Progenitor cell of endocrine pancreas (in vitro differentiated cells): ENCODE measurements around the gene TDRD15. TPM values are rescaled to one million over a fixed set of nuclear protein-coding genes. Genes with fewer than 3 reads are reported as not detected.

Experiments
- DNase-seq: peaks from one replicate; pipeline ENCODE4 v3.0.0; 2021; ENCODE audit warnings: low spot score; ENCODE audit not compliant: unreplicated experiment
- H3K27ac Mint-ChIP-seq: 2 replicates; pipeline ENCODE4 v1.8.0; 2021; ENCODE audit warnings: mild to moderate bottlenecking, moderate library complexity, mixed read lengths
- H3K27me3 Mint-ChIP-seq: 2 replicates; pipeline ENCODE4 v1.8.0; 2021; ENCODE audit warnings: mixed read lengths
- H3K36me3 Mint-ChIP-seq: 2 replicates; pipeline ENCODE4 v1.8.0; 2022; ENCODE audit warnings: mixed read lengths; ENCODE audit not compliant: insufficient read depth
- H3K4me1 Mint-ChIP-seq: 2 replicates; pipeline ENCODE4 v1.8.0; 2021; ENCODE audit warnings: low read depth, mixed read lengths
- H3K4me3 Mint-ChIP-seq: 2 replicates; pipeline ENCODE4 v1.8.0; 2021; ENCODE audit warnings: low read depth, mild to moderate bottlenecking, moderate library complexity, mixed read lengths
- H3K9me3 Mint-ChIP-seq: 2 replicates; pipeline ENCODE4 v1.8.0; 2021; ENCODE audit warnings: low read depth, mixed read lengths
- total RNA-seq: library from RNA; stranded (reverse); gene quantifications from 2 replicates; pipeline ENCODE4 v1.2.1, GENCODE V29; 2021
- TF ChIP-seq, protein P1 (sequence below): fragments of 200-600 bp; sonication (generic); IDR thresholded peaks from one replicate; pipeline ENCODE4 v1.5.0; 2021; ENCODE audit warnings: antibody characterized with exemption, mild to moderate bottlenecking; ENCODE audit not compliant: unreplicated experiment

TDRD15 gene
- total RNA-seq, 1 donor from 2014 or later, result not detected

DNA sequence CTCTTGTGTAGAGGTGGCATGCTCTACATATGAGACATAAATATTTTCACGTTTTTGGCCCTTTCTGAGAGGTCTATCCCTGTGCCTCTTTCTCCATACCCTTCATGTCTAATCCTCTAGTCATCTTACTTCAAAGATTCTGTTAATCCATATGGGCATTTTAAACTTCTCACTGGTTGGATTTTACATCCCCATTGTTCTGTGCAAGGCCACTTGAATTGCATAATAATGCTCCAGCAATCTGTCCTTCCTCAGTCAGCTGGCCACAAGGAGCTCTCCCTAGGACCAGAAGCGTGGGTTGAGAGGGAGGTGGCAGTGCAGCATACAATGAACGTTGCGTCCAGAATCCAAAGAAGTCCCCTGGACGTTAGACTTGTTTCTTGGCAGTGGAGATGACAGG lies 58.2 kb downstream of the TDRD15 start:
- Mint-ChIP-seq H3K27me3 (no peaks in the 10 kb centered on the region), H3K36me3 (peaks cover 1% of the 10 kb centered on the region), H3K27ac (no peak overlapping the region), H3K4me3 (no peak overlapping the region), H3K4me1 (peaks cover 2% of the 10 kb centered on the region), H3K9me3 (peaks cover 2% of the 10 kb centered on the region)
- no peak for DNase-seq
- TF ChIP-seq, protein P1, sequence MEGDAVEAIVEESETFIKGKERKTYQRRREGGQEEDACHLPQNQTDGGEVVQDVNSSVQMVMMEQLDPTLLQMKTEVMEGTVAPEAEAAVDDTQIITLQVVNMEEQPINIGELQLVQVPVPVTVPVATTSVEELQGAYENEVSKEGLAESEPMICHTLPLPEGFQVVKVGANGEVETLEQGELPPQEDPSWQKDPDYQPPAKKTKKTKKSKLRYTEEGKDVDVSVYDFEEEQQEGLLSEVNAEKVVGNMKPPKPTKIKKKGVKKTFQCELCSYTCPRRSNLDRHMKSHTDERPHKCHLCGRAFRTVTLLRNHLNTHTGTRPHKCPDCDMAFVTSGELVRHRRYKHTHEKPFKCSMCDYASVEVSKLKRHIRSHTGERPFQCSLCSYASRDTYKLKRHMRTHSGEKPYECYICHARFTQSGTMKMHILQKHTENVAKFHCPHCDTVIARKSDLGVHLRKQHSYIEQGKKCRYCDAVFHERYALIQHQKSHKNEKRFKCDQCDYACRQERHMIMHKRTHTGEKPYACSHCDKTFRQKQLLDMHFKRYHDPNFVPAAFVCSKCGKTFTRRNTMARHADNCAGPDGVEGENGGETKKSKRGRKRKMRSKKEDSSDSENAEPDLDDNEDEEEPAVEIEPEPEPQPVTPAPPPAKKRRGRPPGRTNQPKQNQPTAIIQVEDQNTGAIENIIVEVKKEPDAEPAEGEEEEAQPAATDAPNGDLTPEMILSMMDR, result no peak

DNA sequence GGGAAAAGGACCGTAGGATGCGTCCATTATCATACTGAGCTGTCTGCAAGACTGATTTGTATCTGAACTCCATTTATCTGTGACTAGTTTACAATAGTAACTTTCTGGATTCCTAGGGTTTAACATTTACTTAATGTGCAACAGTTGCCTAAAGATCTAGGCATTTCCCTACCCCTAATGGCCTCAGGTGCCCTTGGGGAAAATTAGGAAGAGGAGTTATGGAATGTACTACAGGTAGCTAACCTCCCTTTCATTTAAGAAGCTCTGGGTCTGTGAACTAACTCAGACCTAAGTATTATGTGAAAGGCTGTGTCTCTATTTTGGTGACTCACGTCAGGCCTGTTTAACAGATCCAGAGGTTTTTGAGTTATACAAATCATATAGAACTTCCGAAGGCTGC lies 59.5 kb downstream of the TDRD15 start:
- Mint-ChIP-seq H3K4me3 (no peak overlapping the region), H3K4me1 (no peaks in the 10 kb centered on the region), H3K36me3 (peaks cover 2% of the 10 kb centered on the region), H3K9me3 (peaks cover 3% of the 10 kb centered on the region), H3K27ac (no peak overlapping the region), H3K27me3 (no peaks in the 10 kb centered on the region)
- TF ChIP-seq, protein P1, result no peak
- no peak for DNase-seq

DNA sequence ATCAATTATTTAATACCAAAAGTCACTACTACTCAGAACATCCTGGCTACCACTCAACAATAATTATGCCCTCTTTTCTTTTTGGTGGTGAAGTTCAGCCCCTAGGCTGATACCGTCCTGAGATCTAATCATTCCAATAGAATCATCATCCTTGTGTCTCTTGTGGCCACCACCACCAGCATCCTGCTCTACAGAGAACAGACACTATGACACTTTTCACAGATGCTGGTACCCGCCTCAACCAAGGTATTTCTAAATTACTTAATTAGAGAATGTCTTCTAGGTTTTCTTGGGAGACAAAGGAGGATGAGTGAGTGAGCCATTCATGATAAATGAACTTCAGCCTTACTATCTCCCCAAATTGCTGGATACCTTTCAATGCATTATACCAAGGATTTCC lies 60.0 kb downstream of the TDRD15 start:
- no peak for DNase-seq
- Mint-ChIP-seq H3K36me3 (peaks cover 2% of the 10 kb centered on the region), H3K4me1 (no peaks in the 10 kb centered on the region), H3K27me3 (no peaks in the 10 kb centered on the region), H3K4me3 (no peak overlapping the region), H3K9me3 (peaks cover 3% of the 10 kb centered on the region), H3K27ac (peak overlapping the region; percentile 46)
- TF ChIP-seq, protein P1, result no peak

DNA sequence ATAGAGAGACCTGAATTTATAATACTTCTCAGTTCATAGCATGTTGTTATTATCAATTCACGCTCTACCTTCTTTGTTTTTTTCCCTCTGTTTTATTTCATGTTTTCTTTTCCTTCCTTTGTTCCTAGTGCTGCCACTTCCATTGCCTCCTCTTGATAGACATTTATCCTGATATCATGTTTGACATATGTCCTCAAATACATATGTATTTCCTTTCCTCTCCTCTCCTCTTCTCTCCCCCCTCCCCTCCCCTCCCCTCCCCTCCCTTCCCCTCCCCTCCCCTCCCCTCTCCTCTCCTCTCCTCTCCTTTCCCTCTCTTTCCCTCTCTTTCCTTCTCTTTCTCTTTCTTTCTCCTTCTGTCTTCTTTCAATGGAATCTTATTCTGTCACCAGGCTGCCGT lies 67.8 kb downstream of the TDRD15 start:
- Mint-ChIP-seq H3K27ac (no peak overlapping the region), H3K27me3 (no peaks in the 10 kb centered on the region), H3K4me1 (peaks cover 14% of the 10 kb centered on the region), H3K4me3 (no peak overlapping the region), H3K36me3 (peaks cover 2% of the 10 kb centered on the region), H3K9me3 (peaks cover 13% of the 10 kb centered on the region)
- DNase-seq, result no peak
- TF ChIP-seq, protein P1, result no peak

Other genes starting within 250 kb of the TDRD15 start
- gene APOB, start 79.9 kb upstream of the TDRD15 start, total RNA-seq, result 15.6 and 22.2 TPM in 2 replicates